OCI-LY7 (cell line): ENCODE measurements around the gene PDAP1.

ENCODE experiments used
- EZH2phosphoT487 ChIP-seq: fragments of 200-600 bp; sonication (generic); IDR thresholded peaks from 2 replicates; pipeline ENCODE4 v1.6.1; 2018; ENCODE audit warnings: low read depth, borderline replicate concordance, mild to moderate bottlenecking, mixed run types, antibody characterized with exemption, low read length, moderate library complexity, mixed read lengths
- TF ChIP-seq, protein P1 (sequence below): fragments of 200-600 bp; sonication (generic); conservative IDR thresholded peaks from 2 replicates; pipeline ENCODE4 v1.5.1; 2014; ENCODE audit warnings: mild to moderate bottlenecking, antibody characterized with exemption, low read length, moderate library complexity, mixed read lengths

DNA sequence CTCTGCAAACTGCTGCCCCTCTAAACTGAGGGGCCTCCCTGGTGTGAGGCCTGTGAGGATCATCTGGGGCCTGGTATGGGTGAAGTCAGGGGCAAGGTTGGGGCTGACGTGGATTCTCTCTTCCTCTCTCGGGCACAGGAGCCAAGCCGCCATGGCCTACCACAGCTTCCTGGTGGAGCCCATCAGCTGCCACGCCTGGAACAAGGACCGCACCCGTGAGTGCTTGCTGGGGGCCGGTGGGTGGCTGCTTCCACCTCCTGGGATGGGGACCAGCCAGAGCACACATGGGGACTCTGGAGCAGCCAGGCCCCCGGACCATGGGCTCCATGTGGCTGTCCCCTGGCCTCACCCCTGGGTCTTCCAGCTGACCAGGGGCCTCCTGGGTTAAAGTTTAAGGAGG is 22.8 kb downstream of the PDAP1 start:
- TF ChIP-seq, protein P1, sequence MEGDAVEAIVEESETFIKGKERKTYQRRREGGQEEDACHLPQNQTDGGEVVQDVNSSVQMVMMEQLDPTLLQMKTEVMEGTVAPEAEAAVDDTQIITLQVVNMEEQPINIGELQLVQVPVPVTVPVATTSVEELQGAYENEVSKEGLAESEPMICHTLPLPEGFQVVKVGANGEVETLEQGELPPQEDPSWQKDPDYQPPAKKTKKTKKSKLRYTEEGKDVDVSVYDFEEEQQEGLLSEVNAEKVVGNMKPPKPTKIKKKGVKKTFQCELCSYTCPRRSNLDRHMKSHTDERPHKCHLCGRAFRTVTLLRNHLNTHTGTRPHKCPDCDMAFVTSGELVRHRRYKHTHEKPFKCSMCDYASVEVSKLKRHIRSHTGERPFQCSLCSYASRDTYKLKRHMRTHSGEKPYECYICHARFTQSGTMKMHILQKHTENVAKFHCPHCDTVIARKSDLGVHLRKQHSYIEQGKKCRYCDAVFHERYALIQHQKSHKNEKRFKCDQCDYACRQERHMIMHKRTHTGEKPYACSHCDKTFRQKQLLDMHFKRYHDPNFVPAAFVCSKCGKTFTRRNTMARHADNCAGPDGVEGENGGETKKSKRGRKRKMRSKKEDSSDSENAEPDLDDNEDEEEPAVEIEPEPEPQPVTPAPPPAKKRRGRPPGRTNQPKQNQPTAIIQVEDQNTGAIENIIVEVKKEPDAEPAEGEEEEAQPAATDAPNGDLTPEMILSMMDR: no peak
- TF ChIP-seq EZH2phosphoT487: no peak
